Measurements from ENCODE around the gene LOX.

DNA sequence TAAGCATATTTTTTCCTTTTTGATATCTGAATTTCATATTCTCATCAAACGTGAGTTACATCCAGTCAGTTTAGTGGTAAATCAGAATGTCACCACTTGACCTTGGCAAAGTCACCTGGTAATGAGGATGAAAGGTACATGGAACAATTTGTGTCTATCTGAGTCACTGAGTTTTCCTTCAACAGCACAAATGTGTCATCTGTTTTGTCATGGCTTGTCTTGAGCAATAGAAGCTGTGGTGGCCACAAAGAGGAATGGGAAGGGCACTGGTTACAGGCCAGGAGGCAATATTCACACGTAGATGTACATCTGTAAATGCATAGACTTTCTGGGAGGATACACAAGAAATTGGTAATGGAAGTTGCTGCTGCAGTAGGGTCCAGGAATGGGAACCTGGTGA, 42.9 kb upstream of the LOX start:
- TF ChIP-seq CTCF (IDR thresholded peaks at IDR 0.05) (no peak), POLR2A (IDR thresholded peaks at IDR 0.05) (no peak)

All from testis (tissue), 2 donors.